HG03469 (cell line): Measurements from ENCODE around the gene CGNL1.

Experiments used
- ATAC-seq: cut with Tn5 transposase; IDR thresholded peaks from one replicate; pipeline ENCODE4 v1.9.1; 2021; ENCODE audit warnings: mild to moderate bottlenecking, moderate library complexity, moderate number of reproducible peaks; ENCODE audit not compliant: unreplicated experiment

CGNL1 gene

GRCh38 chr15:57385923-57386390 is 9.7 kb downstream of the CGNL1 start:
- ATAC-seq, result no peak

DNA sequence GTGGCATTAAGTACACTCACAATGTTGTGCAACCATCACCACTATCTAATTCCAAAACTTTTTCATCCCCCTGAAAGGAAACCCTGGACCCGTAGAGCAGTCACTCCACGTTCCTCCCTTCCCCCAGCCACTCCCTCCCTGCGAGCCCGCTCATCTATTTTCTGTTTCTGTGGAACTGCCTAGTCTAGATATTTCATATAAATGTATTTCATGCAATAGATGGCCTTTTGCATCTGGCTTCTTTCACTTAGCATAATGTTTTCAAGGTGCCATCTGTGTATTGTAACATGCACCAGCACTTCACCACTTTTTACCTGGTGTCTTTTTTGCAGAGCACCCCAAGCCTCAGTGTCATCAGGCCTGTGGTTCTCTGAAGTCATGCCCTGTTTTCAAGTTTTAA is 10.7 kb downstream of the CGNL1 start:
- no peak for ATAC-seq

GRCh38 chr15:57387564-57388076 is 11.3 kb downstream of the CGNL1 start:
- ATAC-seq, result no peak

GRCh38 chr15:57388464-57388863 is 12.2 kb downstream of the CGNL1 start:
- ATAC-seq, result no peak

- ATAC-seq, result no peak
Measured at GRCh38 chr15:57389991-57390390, 13.7 kb downstream of the CGNL1 start.

GRCh38 chr15:57390583-57390982 is 14.3 kb downstream of the CGNL1 start:
- no peak for ATAC-seq

- ATAC-seq, result no peak
Measured at GRCh38 chr15:57391537-57391936, 15.2 kb downstream of the CGNL1 start.

DNA sequence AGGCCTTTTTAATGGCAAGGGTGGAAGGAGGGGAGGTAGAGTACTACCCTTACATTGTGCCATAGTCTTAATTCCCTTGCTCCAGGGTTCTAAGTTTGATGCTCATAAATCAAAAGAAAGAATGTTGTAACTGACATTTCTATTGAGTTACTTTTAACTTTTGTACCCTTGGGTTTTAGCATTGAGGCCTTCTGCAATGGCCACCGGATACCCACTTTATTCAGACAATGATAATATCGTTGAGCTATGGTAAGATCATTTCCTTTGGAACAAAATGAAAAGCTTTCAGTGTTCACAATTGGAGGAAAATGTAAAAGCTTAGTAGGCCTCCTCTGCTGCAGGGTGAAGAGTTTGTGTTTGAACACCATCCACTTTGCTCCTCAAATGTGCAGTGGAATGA is 16.8 kb downstream of the CGNL1 start:
- no peak for ATAC-seq

- no peak for ATAC-seq
Measured at GRCh38 chr15:57395292-57395691, 19.0 kb downstream of the CGNL1 start.

GRCh38 chr15:57398336-57398735 is 22.0 kb downstream of the CGNL1 start:
- no peak for ATAC-seq

DNA sequence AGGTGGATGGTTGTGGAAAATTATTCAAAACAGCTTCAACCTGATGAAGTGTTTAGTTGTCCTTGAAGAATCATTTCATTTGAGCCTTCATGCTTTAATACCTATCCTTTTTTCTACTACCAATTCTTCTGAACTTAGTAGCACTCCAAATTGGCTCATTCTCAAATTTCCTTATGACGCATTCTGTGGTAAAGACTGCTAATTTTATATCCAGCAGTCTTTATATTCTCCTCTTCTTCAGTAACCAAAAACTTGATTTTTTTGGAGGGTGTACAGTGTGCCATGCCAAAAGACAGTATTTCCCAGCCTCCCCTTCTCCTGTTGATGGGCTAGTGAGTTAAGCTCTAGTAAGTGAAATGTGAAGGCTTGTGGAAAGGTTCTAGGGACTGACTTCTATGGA is 25.2 kb downstream of the CGNL1 start:
- no peak for ATAC-seq

DNA sequence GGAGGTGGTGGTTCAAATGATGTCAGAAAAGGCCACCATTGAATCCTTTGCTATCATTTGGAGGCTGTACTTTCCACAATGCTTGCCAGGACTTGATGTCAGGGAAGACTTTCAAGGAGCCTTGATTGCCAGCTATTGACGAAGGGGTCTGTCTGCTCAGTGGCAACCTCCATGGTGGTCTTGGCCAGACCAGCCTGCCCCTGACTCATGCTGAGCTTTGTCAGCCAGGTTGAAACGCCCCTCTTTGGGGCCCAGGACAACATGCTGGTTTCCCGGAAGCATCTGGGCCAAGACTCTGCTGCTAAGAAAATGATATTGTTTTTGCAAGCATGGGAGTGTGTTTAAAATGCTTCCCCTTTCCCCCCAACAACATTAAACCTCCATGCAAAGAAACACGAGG is 26.7 kb downstream of the CGNL1 start:
- ATAC-seq, result no peak

- no peak for ATAC-seq
Measured at GRCh38 chr15:57403566-57404325, 27.4 kb downstream of the CGNL1 start.

DNA sequence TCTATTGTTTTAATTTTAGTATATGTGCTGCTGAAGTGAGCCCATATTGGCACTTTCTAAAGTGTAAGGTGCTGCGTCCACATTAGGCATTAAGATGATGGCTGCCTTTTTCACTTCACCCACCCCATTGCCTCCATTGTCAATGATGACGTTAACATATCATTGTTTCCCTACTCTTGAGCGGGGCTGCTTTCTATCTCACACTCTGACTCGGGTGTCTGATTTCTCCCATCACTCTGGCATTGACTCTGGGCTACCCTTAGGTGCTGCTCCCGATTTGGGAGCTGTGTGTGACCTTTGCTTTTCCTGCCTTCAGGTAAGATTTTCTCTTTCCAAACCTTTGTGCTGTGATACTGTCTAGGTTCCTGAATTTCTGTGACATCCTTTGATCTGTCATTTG is 28.8 kb downstream of the CGNL1 start:
- no peak for ATAC-seq

DNA sequence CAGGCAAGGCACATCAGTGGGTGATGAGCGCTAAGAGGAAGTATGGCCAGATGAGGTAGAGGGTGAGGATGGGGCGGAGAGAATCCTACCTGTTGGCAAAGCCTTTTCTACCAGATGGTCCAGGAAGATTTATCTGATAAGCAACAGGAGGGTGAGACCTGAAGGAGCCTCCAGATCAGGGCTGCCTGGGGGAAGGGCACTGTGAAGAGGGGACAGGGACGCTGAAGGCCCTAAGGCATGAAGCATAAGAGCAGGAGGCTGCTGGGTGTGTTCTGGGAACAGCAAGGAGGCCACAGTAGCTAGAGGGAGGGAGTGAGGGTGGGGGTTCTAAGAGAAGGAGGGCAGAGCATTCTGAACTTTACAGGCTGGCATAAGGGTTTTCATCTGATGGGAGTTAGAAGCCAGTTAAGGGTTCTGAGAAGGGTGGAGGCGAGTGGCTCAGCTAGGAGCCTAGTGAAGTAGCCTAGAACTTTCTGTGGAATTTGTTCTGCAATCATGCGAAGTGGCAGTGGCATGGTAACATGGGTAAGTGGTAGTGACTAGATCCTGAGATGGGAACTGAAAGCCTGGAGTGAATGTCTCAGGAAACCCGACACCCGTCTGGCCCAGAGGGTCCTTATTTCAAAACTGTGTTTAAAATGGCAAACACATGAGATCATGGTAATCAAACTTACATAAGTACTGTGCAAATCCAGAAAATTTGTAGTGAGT is 29.9 kb downstream of the CGNL1 start:
- ATAC-seq, result no peak

GRCh38 chr15:57410373-57410772 is 34.1 kb downstream of the CGNL1 start:
- ATAC-seq, result no peak

GRCh38 chr15:57411945-57412768 is 35.9 kb downstream of the CGNL1 start:
- ATAC-seq, result no peak

- ATAC-seq, result no peak
Measured at GRCh38 chr15:57415602-57416001, 39.3 kb downstream of the CGNL1 start.

DNA sequence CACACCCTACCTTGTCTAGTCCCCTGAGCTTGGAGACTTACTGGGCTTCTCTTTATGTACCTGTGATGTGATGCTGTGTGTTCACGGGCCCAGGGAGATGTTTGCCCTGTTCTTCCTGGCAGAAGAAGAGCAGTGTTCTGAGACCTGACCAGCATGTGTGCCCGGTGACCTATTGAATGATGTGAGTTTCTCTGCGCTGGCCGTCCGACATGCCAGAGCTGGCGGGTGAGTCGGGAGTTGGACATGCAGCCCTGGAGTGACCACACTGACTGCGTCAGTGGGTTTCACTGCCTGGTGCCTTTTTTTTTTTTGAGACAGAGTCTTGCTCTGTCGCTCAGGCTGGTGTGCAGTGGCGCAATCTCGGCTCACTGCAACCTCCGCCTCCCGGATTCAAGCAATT is 42.3 kb downstream of the CGNL1 start:
- ATAC-seq, result no peak

GRCh38 chr15:57419335-57419734 is 43.0 kb downstream of the CGNL1 start:
- ATAC-seq, result no peak

- no peak for ATAC-seq
Measured at GRCh38 chr15:57421110-57421509, 44.8 kb downstream of the CGNL1 start.
